OCI-LY3 (cell line): ENCODE data around the gene CIAO1.

ENCODE experiments used
- H2AFZ ChIP-seq: fragments of 200-600, 300-600 bp; shearing (Covaris generic); 2 replicates; pipeline ENCODE4 v1.6.0; 2014; ENCODE audit warnings: antibody characterized with exemption, low read depth, low read length
- H3K27ac ChIP-seq: fragments of 200-600, 300-600 bp; sonication (generic); 2 replicates; pipeline ENCODE4 v1.5.1; 2014; ENCODE audit warnings: mild to moderate bottlenecking, low read length, moderate library complexity, mixed read lengths
- H3K27me3 ChIP-seq: fragments of 200-600, 300-600 bp; sonication (generic); 2 replicates; pipeline ENCODE4 v1.6.1; 2014; ENCODE audit warnings: low read depth, low read length, mixed read lengths
- H3K36me3 ChIP-seq: fragments of 200-600, 300-600 bp; sonication (generic); replicated peaks from 2 replicates; pipeline ENCODE3; 2014; ENCODE audit warnings: low read depth, low read length, mixed read lengths
- H3K4me1 ChIP-seq: fragments of 300-600, 200-600 bp; sonication (generic); 2 replicates; pipeline ENCODE4 v1.6.1; 2014; ENCODE audit warnings: low read length, mixed read lengths
- H3K4me2 ChIP-seq: fragments of 200-600, 300-600 bp; sonication (generic); 2 replicates; pipeline ENCODE4 v1.6.1; 2014; ENCODE audit warnings: low read length, mixed read lengths
- H3K4me3 ChIP-seq: fragments of 300-600, 200-600 bp; sonication (generic); 2 replicates; pipeline ENCODE4 v1.5.1; 2014; ENCODE audit warnings: antibody characterized with exemption, mild to moderate bottlenecking, low read length, moderate library complexity
- H3K79me2 ChIP-seq: fragments of 300-600, 200-600 bp; shearing (Covaris generic); 2 replicates; pipeline ENCODE4 v1.6.1; 2014; ENCODE audit warnings: mild to moderate bottlenecking, low read length, mixed read lengths
- H3K9ac ChIP-seq: fragments of 300-600, 200-600 bp; shearing (Covaris generic); 2 replicates; pipeline ENCODE4 v1.6.0; 2014; ENCODE audit warnings: mild to moderate bottlenecking, low read length, moderate library complexity
- H3K9me3 ChIP-seq: fragments of 200-600, 300-600 bp; shearing (Covaris generic); 2 replicates; pipeline ENCODE4 v1.6.1; 2014; ENCODE audit warnings: low read length, mixed read lengths; ENCODE audit not compliant: insufficient read depth
- H4K20me1 ChIP-seq: fragments of 200-600, 300-600 bp; sonication (generic); 2 replicates; pipeline ENCODE4 v1.6.1; 2016; ENCODE audit warnings: low read length, mixed read lengths; ENCODE audit not compliant: insufficient read depth
- EZH2phosphoT487 ChIP-seq: fragments of 200-600 bp; shearing (Covaris generic); IDR thresholded peaks from 2 replicates; pipeline ENCODE4 v1.6.1; 2018; ENCODE audit warnings: antibody characterized with exemption, mixed run types, low read depth
- TF ChIP-seq, protein P1 (sequence below): fragments of 200-600, 300-600 bp; sonication (generic); IDR thresholded peaks from 2 replicates; pipeline ENCODE4 v1.5.1; 2014; ENCODE audit warnings: antibody characterized with exemption, low read length, low read depth

Gene CIAO1

GRCh38 chr2:96319396-96319795 is 53.4 kb downstream of the CIAO1 start:
- Histone ChIP-seq H3K9me3 (no peaks in the 10 kb centered on the region), H3K4me1 (peaks cover 30% of the 10 kb centered on the region), H2AFZ (no peak overlapping the region), H3K79me2 (no peaks in the 10 kb centered on the region), H3K4me3 (no peak overlapping the region), H3K27ac (no peak overlapping the region), H3K9ac (no peak overlapping the region), H3K4me2 (no peak overlapping the region), H4K20me1 (no peaks in the 10 kb centered on the region), H3K27me3 (peaks cover 21% of the 10 kb centered on the region), H3K36me3 (no peaks in the 10 kb centered on the region)
- TF ChIP-seq, protein P1, sequence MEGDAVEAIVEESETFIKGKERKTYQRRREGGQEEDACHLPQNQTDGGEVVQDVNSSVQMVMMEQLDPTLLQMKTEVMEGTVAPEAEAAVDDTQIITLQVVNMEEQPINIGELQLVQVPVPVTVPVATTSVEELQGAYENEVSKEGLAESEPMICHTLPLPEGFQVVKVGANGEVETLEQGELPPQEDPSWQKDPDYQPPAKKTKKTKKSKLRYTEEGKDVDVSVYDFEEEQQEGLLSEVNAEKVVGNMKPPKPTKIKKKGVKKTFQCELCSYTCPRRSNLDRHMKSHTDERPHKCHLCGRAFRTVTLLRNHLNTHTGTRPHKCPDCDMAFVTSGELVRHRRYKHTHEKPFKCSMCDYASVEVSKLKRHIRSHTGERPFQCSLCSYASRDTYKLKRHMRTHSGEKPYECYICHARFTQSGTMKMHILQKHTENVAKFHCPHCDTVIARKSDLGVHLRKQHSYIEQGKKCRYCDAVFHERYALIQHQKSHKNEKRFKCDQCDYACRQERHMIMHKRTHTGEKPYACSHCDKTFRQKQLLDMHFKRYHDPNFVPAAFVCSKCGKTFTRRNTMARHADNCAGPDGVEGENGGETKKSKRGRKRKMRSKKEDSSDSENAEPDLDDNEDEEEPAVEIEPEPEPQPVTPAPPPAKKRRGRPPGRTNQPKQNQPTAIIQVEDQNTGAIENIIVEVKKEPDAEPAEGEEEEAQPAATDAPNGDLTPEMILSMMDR = no peak
- TF ChIP-seq EZH2phosphoT487 = no peak

- Histone ChIP-seq H3K4me2 (peak overlapping the region; percentile 92), H3K4me3 (peak overlapping the region; percentile 86), H3K79me2 (peaks cover under 1% of the 10 kb centered on the region; the same call in 1 of the 2 replicates), H3K9ac (no peak overlapping the region), H3K36me3 (no peaks in the 10 kb centered on the region), H4K20me1 (no peaks in the 10 kb centered on the region), H3K9me3 (no peaks in the 10 kb centered on the region), H3K4me1 (peaks cover 36% of the 10 kb centered on the region), H3K27ac (no peak overlapping the region), H3K27me3 (peaks cover 21% of the 10 kb centered on the region), H2AFZ (no peak overlapping the region)
- no peak for TF ChIP-seq EZH2phosphoT487
- TF ChIP-seq, protein P1 = no peak
Observed at GRCh38 chr2:96320326-96320725, 54.3 kb downstream of the CIAO1 start.

GRCh38 chr2:96320728-96321622 is 55.0 kb downstream of the CIAO1 start:
- Histone ChIP-seq H4K20me1 (no peaks in the 10 kb centered on the region), H3K4me2 (peak overlapping the region; percentile 92), H2AFZ (peak overlapping the region; percentile 86), H3K36me3 (no peaks in the 10 kb centered on the region), H3K4me1 (peaks cover 37% of the 10 kb centered on the region), H3K27ac (0 out of 2 replicates have a peak overlapping the region, but pooled peaks have one; percentile 3), H3K9me3 (no peaks in the 10 kb centered on the region), H3K4me3 (peak overlapping the region; percentile 86), H3K79me2 (peaks cover 7% of the 10 kb centered on the region), H3K9ac (peak overlapping the region; percentile 71), H3K27me3 (peaks cover 21% of the 10 kb centered on the region)
- TF ChIP-seq, protein P1 = no peak
- no peak for TF ChIP-seq EZH2phosphoT487
